ENCODE results near the gene SHF.

Gene SHF

DNA sequence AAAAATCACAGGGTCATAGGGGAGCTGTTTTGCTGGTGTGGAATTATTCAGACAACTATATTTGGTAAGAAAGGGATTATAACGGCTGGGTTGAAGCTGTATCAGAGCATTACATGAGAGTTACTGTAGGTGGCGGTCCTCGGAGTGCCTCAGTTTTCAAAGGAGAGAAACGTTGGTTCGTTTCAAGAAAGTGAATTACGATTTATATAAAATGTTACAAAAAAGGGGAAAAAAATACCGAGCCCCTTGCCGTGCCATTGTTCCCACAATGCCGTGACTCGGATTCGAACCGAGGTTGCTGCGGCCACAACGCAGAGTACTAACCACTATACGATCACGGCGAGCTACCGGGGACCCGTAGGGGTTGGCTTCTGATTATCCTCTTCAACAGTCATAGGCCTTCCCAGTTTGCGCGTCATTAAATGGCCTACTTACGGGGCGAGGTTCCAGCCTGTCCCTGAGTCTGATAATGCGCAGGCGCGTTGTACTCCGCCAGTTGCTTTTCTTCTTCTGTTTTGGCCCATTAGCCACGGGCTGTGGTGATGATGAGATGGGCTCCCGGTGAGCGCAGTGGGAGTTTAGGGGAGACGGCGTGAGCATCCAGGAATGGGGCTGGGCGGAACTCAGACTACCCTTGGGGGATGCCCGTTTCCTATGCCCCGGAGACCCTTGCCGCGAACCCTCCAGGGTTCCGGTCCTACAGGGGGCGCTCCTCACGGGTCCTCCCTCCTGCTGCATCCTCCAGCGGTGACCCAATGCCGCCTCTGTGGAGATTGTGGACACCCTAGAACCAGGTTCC lies 10.8 kb upstream of the SHF start:
- no peak for DNase-seq

DNA sequence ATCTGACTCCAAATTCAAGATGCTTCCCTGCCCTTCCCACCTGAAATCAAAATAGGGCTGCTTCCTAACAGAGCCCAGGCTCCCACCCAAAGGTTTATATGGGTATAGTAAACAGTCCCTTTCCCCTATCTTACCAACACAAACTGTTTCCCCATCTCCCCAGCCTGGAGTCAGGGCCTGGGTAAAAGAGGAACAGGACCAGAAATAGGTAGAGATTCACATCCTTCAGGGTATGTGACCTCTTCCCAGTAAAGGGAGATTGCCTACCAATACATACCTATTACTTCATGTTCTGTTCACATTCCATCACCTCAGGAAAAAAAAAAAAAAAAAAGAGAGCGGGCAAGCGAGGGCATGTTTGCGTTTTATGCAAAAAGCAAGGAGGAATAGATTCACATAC lies 9.7 kb upstream of the SHF start:
- DNase-seq = no peak

DNA sequence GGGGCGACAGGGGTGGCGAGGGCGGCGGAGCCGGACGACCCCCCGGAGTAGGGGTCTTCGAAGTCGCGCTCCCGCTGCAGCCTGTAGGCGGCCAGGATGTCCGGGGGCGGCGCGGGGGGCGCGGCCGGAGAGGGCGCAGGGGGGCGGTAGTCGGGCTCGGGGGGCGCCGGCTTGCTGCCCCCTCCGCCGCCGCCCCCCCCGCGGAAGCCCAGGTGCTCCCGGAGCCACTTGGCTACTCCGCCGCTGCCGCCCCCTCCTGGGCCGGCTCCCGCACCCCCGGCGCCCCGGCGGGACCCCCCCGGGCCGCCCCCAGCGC lies 230 bp downstream of the SHF start:
- DNase-seq = no peak

DNA sequence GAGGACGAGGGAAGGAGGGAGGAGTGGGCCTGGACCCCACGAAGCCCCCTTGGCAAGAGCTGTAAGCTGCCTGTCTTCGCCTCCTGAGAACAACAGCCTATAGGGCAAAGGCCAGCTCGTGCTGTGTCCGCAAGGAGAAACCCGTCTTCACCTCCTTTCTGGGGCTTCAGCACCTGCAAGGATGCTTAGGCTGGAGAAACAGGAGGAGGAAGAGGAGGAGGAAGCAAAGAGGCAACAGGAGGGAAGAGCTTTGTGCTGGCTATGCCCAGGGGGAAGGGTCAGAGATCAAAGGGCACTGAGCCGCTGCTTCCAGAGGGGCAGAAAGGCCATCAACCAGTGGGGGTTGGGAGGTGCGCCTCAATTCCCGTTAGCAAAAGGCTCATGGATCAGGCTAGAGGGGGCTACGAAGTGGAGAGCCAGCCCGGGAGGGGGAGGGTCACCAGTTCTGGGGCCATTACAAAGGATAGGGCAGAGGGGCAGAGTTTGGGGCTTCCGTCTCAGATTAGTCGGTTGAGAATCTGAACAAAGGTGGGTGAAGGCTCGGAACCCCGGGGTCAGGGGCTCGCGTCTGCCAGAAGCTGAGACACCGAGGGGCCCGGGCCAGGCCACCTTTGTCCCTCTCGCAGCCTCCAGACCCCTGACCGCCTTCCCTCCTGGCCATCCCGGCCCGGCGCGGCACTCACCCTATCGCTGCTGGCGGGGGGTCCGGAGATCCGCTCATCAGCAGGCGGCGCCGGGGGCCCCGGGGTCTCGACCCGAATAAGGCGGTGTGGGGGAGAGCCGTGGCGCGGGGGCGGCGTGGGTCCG lies 792 bp downstream of the SHF start:
- DNase-seq = no peak

DNA sequence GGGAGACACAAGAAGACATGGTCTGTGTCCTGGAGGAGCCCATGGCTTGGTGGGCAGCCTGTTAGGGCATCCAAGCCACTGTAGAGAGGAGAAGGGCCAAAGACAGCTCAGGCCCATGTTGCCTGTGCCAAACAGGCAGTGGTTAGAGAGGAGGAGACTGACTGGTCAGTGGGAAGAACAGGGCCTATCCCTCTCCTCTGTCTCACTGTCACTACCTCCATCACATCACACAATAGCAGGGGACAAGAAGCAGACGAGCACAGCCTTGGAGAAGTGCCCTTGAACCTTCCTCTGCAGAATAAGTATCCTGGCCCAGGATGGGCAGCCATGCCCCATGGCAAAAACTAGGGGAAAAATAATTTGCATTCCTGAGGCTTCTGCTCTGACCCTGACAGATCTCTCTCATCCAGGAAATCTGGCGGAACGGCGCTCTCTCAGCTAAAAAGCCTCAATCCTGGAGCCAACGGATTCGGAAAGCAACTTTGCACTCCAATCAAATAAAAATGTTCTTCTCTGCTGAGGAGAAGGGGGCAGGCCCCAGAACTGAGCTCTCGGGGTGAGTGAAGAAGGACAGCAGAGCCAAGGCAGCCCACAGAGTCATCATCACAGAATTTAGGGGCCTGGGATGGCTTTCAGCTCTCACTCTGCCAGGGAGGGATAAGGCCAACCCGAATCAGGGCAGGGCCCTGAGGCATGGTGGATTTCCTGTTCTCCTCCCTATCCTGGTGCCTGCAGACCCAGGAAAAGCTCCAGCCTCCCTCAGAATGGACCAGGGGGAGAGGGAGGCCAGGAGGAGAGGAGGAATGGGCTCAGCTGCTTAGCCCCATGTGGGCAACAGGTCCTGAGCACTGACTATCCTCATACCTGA lies 1.6 kb downstream of the SHF start:
- DNase-seq = no peak

DNA sequence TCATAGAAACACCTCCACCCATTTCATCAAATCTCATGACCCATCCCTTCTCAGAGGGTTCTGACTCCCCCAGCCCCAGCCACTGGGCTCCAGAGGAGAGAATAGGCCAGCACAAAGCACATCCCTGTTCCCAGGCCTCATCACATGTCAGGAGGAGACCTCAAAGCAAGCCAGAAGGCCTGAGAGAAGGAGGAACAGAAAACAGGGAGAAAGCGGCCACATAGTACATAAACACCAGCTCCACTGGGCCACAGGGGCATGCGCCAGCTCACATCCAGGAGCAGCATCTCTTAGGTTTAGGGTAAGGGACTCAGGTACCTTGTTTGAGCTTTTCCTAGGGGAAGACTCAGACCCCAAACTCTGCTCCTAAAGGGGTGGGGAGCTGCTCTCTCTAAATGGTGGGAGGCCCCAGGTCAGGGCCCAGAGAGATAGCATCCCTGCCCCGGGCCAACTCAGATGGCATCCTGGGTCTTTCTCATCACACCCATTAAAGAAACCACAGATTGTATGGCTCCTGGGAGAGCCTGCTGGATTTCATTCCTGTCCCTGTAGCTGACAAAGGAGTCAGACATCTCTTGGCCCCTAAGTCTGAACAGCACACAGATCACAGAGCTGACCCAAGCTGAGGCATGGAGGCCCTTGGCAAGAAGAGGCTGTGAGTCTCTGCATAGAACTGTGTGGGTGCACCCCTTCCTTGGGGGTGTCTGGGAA lies 2.5 kb downstream of the SHF start:
- no peak for DNase-seq

DNA sequence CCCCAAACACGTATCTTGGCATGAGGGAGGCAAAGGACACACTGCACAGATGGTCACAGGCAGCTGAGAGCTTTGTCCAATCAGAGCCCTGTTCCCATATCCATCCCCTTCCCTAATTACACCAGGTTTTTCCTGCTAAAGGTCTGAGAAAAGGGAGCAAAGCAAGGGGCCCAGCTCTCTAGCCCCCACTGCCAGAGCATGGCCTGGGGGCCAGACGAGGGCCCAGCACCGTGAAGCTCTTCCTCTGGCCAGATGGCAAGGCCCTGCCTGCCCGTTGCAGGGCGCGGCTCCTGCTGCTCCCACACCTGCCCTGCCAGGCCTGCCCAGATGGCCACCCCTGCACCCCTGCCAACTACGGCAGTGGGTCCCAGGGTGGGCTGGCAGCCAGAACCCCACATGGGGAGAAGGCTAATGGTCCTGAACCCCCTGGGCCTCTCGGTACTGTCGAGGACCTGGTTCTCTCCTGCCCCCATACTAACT lies 3.2 kb downstream of the SHF start:
- no peak for DNase-seq

DNA sequence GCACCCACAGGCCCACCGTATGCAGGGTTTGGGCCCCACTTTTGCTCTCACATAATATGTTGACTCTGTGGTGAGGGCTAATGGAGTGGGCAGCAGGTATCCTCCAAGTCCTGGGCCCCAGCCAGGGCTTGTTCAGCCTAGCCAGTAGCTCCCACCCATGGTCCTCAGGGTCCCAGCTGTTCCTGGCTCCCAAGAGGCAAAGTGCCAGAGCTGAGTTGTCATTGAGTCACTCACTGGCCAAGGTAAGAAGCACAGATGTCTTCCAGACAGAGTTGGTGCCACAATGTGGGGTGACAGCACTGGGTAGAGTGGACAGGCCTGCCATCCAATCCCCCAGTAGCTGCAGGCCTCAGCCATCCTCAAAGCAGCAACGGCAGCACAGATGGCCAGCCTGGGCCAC lies 4.3 kb downstream of the SHF start:
- DNase-seq = no peak

DNA sequence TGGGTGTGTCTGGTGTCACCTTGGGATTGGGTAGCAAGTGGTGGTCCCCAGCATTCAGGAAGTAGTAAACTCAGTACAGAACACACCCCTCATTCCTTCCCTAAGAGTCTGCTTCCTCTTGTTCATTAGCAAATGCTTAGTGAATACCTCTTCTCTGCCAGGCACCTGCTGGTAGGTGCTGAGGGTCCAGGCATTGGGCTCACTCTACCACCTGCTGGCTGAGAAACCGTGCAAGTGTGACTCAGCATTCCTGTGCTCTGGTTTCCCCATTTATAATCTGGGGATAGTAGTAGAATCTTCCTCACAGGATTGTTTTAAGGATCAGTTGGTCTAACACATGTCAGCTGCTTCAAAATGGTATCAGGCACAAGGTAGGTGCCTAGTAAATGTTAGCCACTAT lies 4.8 kb downstream of the SHF start:
- DNase-seq = no peak

DNA sequence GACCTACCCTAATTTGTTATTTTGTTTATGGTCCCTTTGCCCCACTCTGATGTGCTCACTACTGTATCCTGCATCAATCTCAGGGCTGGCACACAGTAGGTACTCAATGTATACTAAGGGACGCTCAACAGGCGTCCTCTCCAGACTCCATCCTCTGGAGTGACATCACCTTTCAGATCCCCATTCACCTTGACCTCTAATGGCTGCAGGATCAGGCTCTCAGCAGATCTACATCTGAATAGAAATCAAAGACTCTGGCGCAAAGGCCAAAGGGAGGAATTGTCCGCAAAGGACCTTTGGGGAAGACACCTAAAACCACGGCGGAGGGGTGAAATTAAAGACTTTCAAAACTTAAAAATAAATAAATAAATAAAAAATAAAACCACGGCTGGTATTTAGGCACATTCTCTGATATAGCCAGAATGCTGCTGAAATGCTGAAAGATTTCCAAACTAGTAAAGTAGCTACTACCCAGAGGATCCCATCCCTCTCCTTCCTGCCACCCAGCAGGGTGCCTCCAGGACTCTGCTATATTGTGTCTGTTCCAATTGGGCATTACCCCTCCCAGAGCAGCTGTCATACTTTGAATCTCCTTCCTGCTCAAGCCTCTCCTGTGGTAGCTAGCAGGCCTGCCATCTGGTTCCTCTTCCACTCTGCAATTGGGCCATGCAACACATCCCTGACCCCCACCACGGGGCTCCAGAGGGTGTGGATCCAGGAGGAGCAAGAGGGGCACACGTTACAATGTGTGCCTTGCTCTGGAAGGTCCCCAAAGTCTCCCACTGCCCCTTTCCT lies 6.1 kb downstream of the SHF start:
- no peak for DNase-seq

DNA sequence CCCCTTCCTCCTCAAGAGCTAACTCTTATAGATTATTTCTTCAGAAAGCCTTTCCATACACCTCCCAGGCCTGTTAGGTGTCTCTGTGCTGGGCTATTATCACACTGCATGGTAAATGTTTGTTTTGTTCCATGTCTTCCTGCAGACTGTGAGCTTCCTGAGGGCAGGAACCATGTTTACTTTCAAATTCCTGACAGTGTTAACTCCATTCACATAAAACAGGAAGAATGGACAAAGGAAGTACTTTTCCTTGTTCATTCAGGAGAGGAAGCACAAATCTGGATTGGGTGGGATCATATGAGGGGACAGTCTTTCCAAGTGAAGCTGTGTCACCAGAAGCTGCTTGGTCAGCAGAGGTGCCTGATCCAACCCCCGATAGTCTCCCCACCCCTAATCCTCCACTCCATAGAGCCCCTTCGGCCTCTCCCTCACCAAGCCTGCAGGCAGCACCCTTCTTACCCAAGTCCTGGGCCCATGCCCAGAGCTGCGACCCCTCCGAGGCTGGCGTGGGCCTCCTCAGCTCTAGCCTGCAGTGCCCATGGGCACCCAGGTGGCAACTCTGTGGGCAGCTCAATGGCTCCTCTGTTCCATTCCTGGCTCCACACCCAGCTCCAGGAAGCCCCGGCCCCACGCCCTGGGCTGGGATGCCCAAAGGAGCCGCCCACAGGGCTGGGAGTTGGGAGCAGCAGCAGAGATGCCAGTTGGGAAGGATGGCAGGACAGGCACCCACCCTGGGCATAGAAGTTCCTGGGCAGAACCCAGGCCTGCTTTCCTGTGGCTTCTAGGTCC lies 6.9 kb downstream of the SHF start:
- DNase-seq = no peak

DNA sequence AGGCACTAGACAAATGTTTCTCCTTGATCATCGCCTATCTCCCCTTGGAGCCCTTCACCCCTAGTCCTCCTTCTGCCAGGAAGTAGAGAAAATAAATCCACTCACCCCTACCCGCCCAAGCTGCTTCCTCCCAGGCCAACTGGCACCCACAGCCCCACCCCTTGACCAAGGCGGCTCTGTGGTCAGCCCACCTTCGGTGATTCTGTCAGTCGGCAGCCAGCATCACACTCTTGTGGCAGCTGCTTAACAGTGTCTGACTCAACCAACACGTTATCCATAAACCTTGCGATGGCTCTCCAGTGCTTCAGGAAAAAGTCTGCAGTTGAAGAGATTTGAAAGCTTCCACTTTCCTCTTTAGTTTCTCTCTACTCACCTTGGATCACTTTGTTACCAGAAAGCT lies 7.6 kb downstream of the SHF start:
- DNase-seq = no peak

DNA sequence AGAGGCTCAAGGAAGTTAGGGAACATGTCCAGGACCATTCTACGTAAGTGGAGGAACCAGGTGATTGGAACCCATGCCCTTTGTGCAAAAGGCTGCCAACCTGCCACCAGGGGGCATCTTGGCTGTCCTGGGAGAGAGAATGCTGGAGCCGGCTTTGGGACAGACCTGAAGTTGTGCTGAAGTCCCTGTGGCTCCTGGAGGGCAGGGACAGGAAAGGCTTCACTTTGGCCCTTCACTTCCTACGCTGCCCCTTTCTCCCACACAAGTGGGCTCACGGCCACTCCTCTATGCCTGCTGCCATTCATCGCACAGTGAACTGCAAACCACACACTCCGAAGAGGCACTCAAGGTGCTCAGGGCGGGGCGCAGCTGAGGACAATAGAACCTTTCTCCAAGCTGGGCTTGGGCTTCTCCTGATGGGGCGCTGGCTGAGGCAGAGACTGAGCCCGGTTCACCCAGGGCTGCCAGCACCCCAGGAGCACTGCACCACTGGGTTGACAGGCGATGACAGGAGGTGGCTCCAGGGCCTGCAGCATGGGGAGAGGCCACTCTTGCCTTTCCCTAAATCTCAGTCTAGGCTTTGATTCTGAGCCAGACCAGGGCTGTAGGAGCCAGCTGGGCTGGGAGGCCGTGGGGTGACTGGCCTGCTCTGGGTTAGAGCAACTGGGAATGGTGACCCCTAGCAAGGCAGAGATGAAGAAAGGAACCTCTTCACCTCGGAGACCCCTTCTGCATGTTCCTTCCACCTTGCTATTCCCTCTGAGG lies 8.4 kb downstream of the SHF start:
- DNase-seq = peak; percentile 76

DNA sequence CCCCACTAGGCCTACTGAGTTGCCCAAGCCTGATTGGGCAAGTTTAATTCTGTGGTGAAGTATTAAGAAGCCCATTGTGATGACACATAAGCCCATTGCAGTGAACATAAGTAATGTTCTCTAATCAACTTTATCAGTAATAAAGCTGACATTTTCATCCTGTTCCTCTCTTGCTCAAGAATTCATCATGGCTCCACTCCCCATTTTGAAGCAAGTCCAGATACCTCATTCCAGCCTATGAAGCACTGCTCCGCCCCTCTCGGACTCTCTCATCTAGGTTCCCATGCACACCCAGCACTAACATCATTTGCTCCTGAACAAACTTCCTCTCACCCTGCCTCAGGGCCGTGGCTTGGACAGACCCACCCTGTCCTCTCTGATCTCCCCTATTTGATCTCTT lies 10.5 kb downstream of the SHF start:
- no peak for DNase-seq

DNA sequence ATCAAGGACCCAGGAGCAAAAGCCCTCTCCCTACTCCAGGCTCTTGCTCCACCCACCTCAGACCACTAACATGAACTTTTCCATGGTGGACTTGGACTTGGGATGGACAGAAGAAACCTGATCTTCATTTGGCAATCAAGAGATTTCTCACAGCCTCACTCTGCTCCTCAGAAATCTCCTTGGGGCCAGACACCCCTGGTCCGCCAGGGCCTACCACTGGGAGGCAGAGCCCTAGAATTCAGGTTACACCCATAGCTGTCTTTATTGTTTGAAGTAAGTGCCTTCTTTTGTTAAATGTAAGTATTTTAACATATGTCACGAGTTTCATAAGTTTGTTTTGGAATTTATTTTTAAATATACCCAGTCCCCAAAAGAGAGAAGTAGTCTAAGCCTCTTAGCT lies 13.2 kb downstream of the SHF start:
- no peak for DNase-seq

DNA sequence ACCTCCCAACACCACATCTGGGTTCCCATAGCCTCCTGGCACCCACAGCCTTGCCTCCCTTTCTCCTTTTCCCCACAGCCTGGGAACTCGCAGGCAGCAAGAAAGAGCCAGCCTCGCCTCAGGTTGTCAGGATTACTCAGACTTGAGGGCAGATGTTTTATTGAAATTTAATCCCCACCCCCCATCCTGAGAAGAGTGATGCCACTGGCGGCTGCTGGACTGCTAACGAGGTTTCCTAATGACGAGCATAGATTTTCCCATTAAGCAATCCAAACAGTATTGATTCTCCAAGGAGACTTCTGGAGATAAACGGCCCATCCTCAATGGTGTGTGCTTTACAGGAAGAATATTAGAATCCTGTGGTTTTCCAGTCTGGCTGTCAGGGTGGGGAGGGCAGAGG lies 13.7 kb downstream of the SHF start:
- no peak for DNase-seq

DNA sequence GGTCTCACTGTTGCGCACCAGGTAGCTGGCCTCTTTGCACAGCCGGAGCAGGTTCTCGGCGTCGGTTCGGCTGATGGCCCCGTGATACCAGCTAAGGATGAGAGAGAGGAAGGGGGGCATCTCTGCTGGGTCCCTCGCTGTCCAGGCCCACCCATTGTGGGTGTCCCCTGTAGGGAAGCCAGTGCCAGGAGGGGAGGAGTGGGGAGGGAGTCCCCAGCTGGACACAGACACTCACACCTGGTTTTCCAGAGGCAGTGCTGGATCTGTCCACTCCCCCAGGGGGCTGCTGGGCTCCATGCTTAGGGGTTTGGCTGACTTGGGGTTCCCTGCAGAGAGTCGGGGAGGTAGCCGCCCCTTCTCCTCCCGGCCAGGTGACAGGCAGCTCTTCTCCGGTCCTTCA lies 15.9 kb downstream of the SHF start:
- DNase-seq = no peak

DNA sequence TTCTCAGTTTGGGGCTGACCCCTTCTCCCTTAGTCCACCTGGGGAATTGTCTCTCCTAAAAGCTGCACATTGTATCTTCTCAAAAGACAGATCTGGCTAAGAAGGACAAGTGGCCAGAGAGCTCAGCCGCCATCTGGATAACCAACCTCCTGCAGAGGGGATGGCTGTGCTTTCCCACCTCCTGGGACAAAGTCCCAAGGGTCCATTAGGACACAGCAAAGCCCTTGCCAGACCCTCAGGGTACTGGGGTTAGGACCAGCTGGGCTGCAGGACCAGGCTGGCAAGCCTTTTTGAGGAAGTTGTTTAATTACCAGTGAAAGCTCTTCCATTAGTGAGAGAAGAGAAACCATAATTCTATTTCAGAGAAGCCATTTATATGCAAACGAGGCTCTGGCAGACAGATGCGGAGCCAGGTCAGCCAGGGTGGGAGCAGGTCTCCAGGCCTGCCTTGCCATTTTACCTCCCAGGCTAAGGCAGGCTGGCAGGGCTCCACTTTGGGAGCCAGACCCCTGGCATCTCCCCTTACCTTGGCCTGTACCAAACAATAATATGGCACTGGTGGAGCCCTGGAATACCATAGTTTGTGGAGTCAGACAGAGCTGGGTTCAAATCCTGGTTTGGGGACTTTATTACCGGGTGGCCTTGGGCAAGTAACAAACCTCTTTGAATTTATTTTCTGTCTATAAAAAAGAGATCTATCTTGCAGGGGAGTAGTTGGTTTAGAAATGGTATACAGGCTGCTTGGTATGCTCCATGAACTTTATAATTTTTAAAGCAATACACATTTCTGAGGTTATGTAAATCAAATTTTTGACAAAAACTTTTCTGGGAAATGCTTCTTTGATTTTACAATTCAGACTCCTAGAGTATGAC lies 17.9 kb downstream of the SHF start:
- DNase-seq = no peak

Data from 8988T (cell line).